Mesenchymal stem cell (in vitro differentiated cells and primary cell): ENCODE measurements around the gene NSUN6. TPM values are rescaled to one million over a fixed set of nuclear protein-coding genes. Genes with fewer than 3 reads are reported as not detected.

ENCODE experiments used
- DNase-seq: peaks from one replicate; pipeline ENCODE4 v3.0.0-alpha.2; 2013
- H2AFZ ChIP-seq: one replicate; pipeline ENCODE4 v1.6.1; 2013; ENCODE audit warnings: low read depth, mild to moderate bottlenecking, control low read depth, inconsistent platforms, low read length, moderate library complexity
- H2AK5ac ChIP-seq: 2 replicates; pipeline ENCODE4 v1.6.1; 2013; ENCODE audit warnings: low read length, moderate library complexity, mild to moderate bottlenecking, inconsistent platforms; ENCODE audit not compliant: severe bottlenecking
- H2BK120ac ChIP-seq: one replicate; pipeline ENCODE4 v1.6.1; 2013; ENCODE audit warnings: low read depth, mild to moderate bottlenecking, inconsistent platforms, low read length, moderate library complexity
- H2BK12ac ChIP-seq, 2 experiments: one replicate each; pipeline ENCODE4 v1.6.1; 2013; ENCODE audit warnings: inconsistent platforms in 2 of 2, low read length in 2 of 2, mild to moderate bottlenecking in 2 of 2, moderate library complexity in 2 of 2, control low read depth in 1 of 2
- H2BK15ac ChIP-seq: one replicate; pipeline ENCODE4 v1.6.1; 2013; ENCODE audit warnings: mild to moderate bottlenecking, low read depth, inconsistent platforms; ENCODE audit not compliant: poor library complexity, severe bottlenecking
- H2BK5ac ChIP-seq: 2 replicates; pipeline ENCODE4 v1.6.1; 2013; ENCODE audit warnings: low read depth, mild to moderate bottlenecking, low read length, control low read depth, inconsistent platforms; ENCODE audit not compliant: poor library complexity, severe bottlenecking
- H3K14ac ChIP-seq, 2 experiments: one replicate each; pipeline ENCODE4 v1.6.1; 2013; ENCODE audit warnings: inconsistent platforms in 2 of 2, low read length in 2 of 2, control low read depth in 1 of 2, mild to moderate bottlenecking in 1 of 2, moderate library complexity in 1 of 2
- H3K18ac ChIP-seq, 2 experiments: one replicate each; pipeline ENCODE4 v1.6.1; 2013; ENCODE audit warnings: inconsistent platforms in 2 of 2, low read length in 2 of 2, control low read depth in 1 of 2, low read depth in 1 of 2, mild to moderate bottlenecking in 1 of 2
- H3K23ac ChIP-seq, 2 experiments: one replicate each; pipeline ENCODE4 v1.6.1; 2013; ENCODE audit warnings: inconsistent platforms in 2 of 2, low read length in 2 of 2, mild to moderate bottlenecking in 2 of 2, moderate library complexity in 2 of 2, control low read depth in 1 of 2
- H3K27ac ChIP-seq: 2 replicates; pipeline ENCODE4 v1.5.1; 2013; ENCODE audit warnings: mild to moderate bottlenecking, moderate library complexity, low read length, control low read depth, inconsistent platforms; ENCODE audit not compliant: poor library complexity, severe bottlenecking
- H3K27me3 ChIP-seq, 2 experiments: 2 replicates each; pipeline versions ENCODE4 v1.6.1 to v1.7.0; 2013; ENCODE audit warnings: low read length in 2 of 2, mild to moderate bottlenecking in 2 of 2, moderate library complexity in 2 of 2, control low read depth in 1 of 2, inconsistent platforms in 1 of 2; ENCODE audit not compliant: control insufficient read depth in 1 of 2, insufficient read depth in 1 of 2
- H3K36me3 ChIP-seq, 2 experiments: 2 replicates each; pipeline versions ENCODE4 v1.6.1 to v1.7.0; 2013; ENCODE audit warnings: low read length in 2 of 2, control low read depth in 1 of 2, inconsistent platforms in 1 of 2, low read depth in 1 of 2, mild to moderate bottlenecking in 1 of 2; ENCODE audit not compliant: insufficient read depth in 2 of 2, control insufficient read depth in 1 of 2
- H3K4ac ChIP-seq, 2 experiments: one replicate each; pipeline ENCODE4 v1.6.1; 2013; ENCODE audit warnings: inconsistent platforms in 2 of 2, low read length in 2 of 2, mild to moderate bottlenecking in 2 of 2, moderate library complexity in 2 of 2, control low read depth in 1 of 2, low read depth in 1 of 2
- H3K4me1 ChIP-seq: 2 replicates; pipeline ENCODE4 v1.6.1; 2013; ENCODE audit warnings: low read depth, low read length, control low read depth; ENCODE audit not compliant: control insufficient read depth, insufficient read depth
- H3K4me2 ChIP-seq: 2 replicates; pipeline ENCODE4 v1.6.1; 2013; ENCODE audit warnings: low read length, mild to moderate bottlenecking, inconsistent platforms; ENCODE audit not compliant: poor library complexity, severe bottlenecking
- H3K4me3 ChIP-seq, 2 experiments: 2 replicates each; pipeline versions ENCODE4 v1.5.1 to v1.7.0; 2013; ENCODE audit warnings: low read length in 2 of 2, mild to moderate bottlenecking in 2 of 2, control low read depth in 1 of 2, low read depth in 1 of 2; ENCODE audit not compliant: insufficient read depth in 1 of 2
- H3K79me1 ChIP-seq: replicated peaks from 2 replicates; pipeline ENCODE4 v1.6.1; 2013; ENCODE audit warnings: mild to moderate bottlenecking, control low read depth, low read length, inconsistent platforms; ENCODE audit not compliant: poor library complexity, severe bottlenecking
- H3K9ac ChIP-seq: 2 replicates; pipeline ENCODE4 v1.7.0; 2013; ENCODE audit warnings: mild to moderate bottlenecking, low read length, moderate library complexity
- H3K9me3 ChIP-seq: 2 replicates; pipeline ENCODE4 v1.7.0; 2013; ENCODE audit warnings: mild to moderate bottlenecking, low read length; ENCODE audit not compliant: control insufficient read depth
- H4K8ac ChIP-seq: one replicate; pipeline ENCODE4 v1.6.1; 2013; ENCODE audit warnings: inconsistent platforms, mild to moderate bottlenecking, low read length, moderate library complexity
- H4K91ac ChIP-seq: one replicate; pipeline ENCODE4 v1.6.1; 2013; ENCODE audit warnings: mild to moderate bottlenecking, low read length, inconsistent platforms
- WGBS: methylation state at CpG from one replicate; pipeline ENCODE4 v1.1.7; 2013; ENCODE audit warnings: mixed read lengths; 5-methylcytosine and 5-hydroxymethylcytosine counted together
- polyA plus RNA-seq, 2 experiments: library from polyadenylated mRNA; stranded (reverse); fragments of 200-250 nt; gene quantifications; one replicate each; pipeline ENCODE4 v1.2.3, GENCODE V29; 2013

Gene NSUN6, protein sequence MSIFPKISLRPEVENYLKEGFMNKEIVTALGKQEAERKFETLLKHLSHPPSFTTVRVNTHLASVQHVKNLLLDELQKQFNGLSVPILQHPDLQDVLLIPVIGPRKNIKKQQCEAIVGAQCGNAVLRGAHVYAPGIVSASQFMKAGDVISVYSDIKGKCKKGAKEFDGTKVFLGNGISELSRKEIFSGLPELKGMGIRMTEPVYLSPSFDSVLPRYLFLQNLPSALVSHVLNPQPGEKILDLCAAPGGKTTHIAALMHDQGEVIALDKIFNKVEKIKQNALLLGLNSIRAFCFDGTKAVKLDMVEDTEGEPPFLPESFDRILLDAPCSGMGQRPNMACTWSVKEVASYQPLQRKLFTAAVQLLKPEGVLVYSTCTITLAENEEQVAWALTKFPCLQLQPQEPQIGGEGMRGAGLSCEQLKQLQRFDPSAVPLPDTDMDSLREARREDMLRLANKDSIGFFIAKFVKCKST
- 3.4 TPM for polyA plus RNA-seq (2013, experiment 1 of 2)
- 3.3 TPM for polyA plus RNA-seq (2013, experiment 2 of 2)

DNA sequence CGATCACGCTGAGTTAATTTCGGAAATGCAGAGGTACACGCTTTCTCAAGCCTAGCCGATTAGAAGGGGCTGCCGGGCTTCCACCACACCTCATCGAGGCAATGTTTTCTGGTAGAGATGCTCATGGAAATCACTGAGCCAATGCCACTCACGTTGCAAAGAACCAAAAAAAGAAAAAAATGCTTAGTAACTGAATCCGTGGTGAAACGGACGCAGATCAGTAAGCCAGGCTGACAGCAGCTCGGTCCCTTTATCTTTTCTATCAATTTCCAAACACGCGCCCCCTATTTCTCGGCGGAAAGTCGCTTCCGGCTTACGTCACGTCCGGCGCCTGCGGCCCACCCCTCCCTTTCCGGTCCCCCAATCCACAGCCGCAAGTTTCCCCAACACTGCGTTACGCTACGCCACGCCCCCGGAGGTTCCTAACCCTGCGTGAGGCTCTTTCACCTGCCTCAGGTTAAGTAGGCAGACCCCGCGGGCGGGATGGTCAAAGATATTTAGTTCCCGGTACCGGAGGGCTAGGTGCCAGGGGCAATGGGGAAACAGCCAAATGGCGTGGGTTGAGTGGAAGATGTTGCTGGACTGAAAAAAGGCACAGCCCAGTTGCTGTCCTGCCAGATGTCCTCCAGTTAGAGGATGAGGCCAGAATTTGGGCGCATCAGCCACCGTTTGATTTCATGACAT is at the start of gene NSUN6:
Gene NSUN6, minus strand, starts transcription at position 264 of the 684 bp plus-strand sequence. CDS start 384 bp downstream, outside the sequence.
- Histone ChIP-seq H3K79me1 (peaks cover 9% of the 10 kb centered on the region), H3K4me3 (peak within 1 kb of the TSS; percentile 67 to 90), H2BK120ac (peak within 1 kb of the TSS; percentile 42), H2BK12ac (no peak within 1 kb of the TSS), H3K36me3 (peaks cover 2 to 3% of the 10 kb centered on the region in 2 experiments), H3K14ac (no peak within 1 kb of the TSS), H3K4ac (peak within 1 kb of the TSS; percentile 24 to 90), H3K18ac (peak within 1 kb of the TSS; percentile 19 to 52), H3K4me1 (no peaks in the 10 kb centered on the region), H2AK5ac (no peak within 1 kb of the TSS), H2AFZ (peak within 1 kb of the TSS; percentile 57), H2BK15ac (no peak within 1 kb of the TSS), H2BK5ac (no peak within 1 kb of the TSS), H3K27me3 (no peaks in the 10 kb centered on the region), H3K23ac (no peak within 1 kb of the TSS), H3K27ac (peak within 1 kb of the TSS; percentile 27), H3K4me2 (peak within 1 kb of the TSS; percentile 86), H4K91ac (no peak within 1 kb of the TSS), H3K9ac (peak within 1 kb of the TSS; percentile 91), H4K8ac (peak within 1 kb of the TSS; percentile 97), H3K9me3 (no peaks in the 10 kb centered on the region)
- DNase-seq, result peak; percentile 93
- under 1% methylated on average over 39 of the region's 39 CpGs for WGBS

GRCh38 chr10:18699849-18700840 is 48.8 kb upstream of the NSUN6 start:
- Histone ChIP-seq H3K27me3 (no peaks in the 10 kb centered on the region), H3K14ac (no peak overlapping the region), H3K9me3 (no peaks in the 10 kb centered on the region), H3K18ac (no peak overlapping the region), H3K4me1 (no peaks in the 10 kb centered on the region), H3K79me1 (no peaks in the 10 kb centered on the region), H4K91ac (no peak overlapping the region), H3K23ac (no peak overlapping the region), H3K9ac (no peak overlapping the region), H2BK12ac (no peak overlapping the region), H3K4ac (no peak overlapping the region), H3K36me3 (no peaks in the 10 kb centered on the region), H3K4me3 (no peak overlapping the region), H2BK15ac (no peak overlapping the region), H2AFZ (no peak overlapping the region), H4K8ac (no peak overlapping the region), H2AK5ac (no peak overlapping the region), H3K27ac (no peak overlapping the region), H2BK5ac (no peak overlapping the region), H2BK120ac (no peak overlapping the region), H3K4me2 (no peak overlapping the region)
- no peak for DNase-seq
- WGBS, result 70% methylated on average over 6 of the region's 6 CpGs

DNA sequence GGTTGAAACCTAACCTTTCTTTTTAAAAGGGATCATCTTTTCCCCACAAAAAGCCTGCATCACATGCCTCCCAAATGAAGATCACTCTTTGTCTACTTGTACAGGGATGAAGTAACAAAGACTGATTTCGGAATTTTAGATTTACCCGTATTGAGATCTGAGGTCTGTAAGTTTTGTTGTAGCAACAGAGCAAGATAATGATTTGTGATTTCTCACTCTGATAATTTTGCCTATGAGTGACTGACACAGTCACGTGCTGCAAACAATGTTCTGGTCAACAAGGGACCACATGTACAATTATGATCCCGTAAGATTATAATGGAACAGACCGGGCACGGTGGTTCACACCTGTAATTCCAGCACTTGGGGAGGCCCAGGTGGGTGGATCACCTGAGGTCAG is 39.2 kb upstream of the NSUN6 start:
- 91% methylated on average over 6 of the region's 6 CpGs for WGBS

More for the DNA sequence above, 39.2 kb upstream of the NSUN6 start:
- Histone ChIP-seq H2BK5ac (no peak overlapping the region), H3K4me1 (no peaks in the 10 kb centered on the region), H3K23ac (no peak overlapping the region), H3K79me1 (no peaks in the 10 kb centered on the region), H3K14ac (no peak overlapping the region), H4K91ac (no peak overlapping the region), H3K36me3 (no peaks in the 10 kb centered on the region), H3K4ac (no peak overlapping the region), H2BK120ac (no peak overlapping the region), H3K4me3 (no peak overlapping the region), H3K9ac (no peak overlapping the region), H3K27ac (no peak overlapping the region), H4K8ac (no peak overlapping the region), H3K27me3 (no peaks in the 10 kb centered on the region), H2AFZ (no peak overlapping the region), H3K4me2 (no peak overlapping the region), H3K9me3 (no peaks in the 10 kb centered on the region), H3K18ac (no peak overlapping the region), H2BK15ac (no peak overlapping the region), H2AK5ac (no peak overlapping the region), H2BK12ac (no peak overlapping the region)
- no peak for DNase-seq
